SK-N-SH (cell line): Measurements from ENCODE around the gene DNAJB11. TPM values are rescaled to one million over a fixed set of nuclear protein-coding genes. Genes with fewer than 3 reads are reported as not detected.
"Not testable (repeated sequence)": the region's sequence is repeated elsewhere in the genome, so short reads cannot be mapped to it uniquely, and the experiment has no call there.

Source experiments
- CTCF ChIA-PET: fragments of 300-600, 350-600 bp; formaldehyde crosslinking; extraction: SDS; loops from one replicate; lab custom pipeline; 2021; lab: Yijun Ruan, JAX
- POLR2A ChIA-PET: fragments of 350-600 bp; sonication (Branson Sonifier 250); formaldehyde crosslinking; extraction: SDS; loops from one replicate; lab custom pipeline; 2020; ENCODE audit warnings: antibody characterized with exemption, inconsistent platforms; lab: Yijun Ruan, JAX
- DNase-seq: peaks from one replicate; pipeline ENCODE4 v3.0.0; 2012
- H2AFZ ChIP-seq: fragments of 200-600 bp; sonication (generic); 2 replicates; pipeline ENCODE4 v1.8.1; 2016; ENCODE audit warnings: antibody characterized with exemption, mild to moderate bottlenecking, low read depth
- H3F3A ChIP-seq: fragments of 200-600 bp; sonication (generic); replicated peaks from 2 replicates; pipeline ENCODE3; 2016; ENCODE audit warnings: antibody characterized with exemption, mild to moderate bottlenecking; ENCODE audit not compliant: insufficient read depth
- H3K27ac ChIP-seq, 2 experiments: fragments of 200-500 bp in 1 of 2; fragments of 200-600 bp in 1 of 2; sonication (Bioruptor generic) in 1 of 2; sonication (generic), shearing (Covaris generic) in 1 of 2; 2 replicates each; pipeline versions ENCODE4 v1.5.1 to v1.6.1; 2014 to 2016; ENCODE audit warnings: low read depth in 2 of 2, inconsistent platforms in 1 of 2, low read length in 1 of 2, mild to moderate bottlenecking in 1 of 2, mixed read lengths in 1 of 2
- H3K27me3 ChIP-seq: fragments of 200-600 bp; sonication (generic), shearing (Covaris generic); 2 replicates; pipeline ENCODE4 v1.6.1; 2016; ENCODE audit warnings: mixed run types; ENCODE audit not compliant: insufficient read depth
- H3K36me3 ChIP-seq, 2 experiments: fragments of 200-500 bp in 1 of 2; fragments of 200-600 bp in 1 of 2; sonication (Bioruptor generic) in 1 of 2; sonication (generic) in 1 of 2; replicated peaks in 1 of 2; 2 replicates each; pipeline versions ENCODE3 to v1.5.1; 2014 to 2016; ENCODE audit warnings: low read length in 1 of 2, mild to moderate bottlenecking in 1 of 2; ENCODE audit not compliant: insufficient read depth in 2 of 2, control insufficient read depth in 1 of 2
- H3K4me1 ChIP-seq, 2 experiments: fragments of 200-500 bp in 1 of 2; fragments of 200-600 bp in 1 of 2; sonication (Bioruptor generic) in 1 of 2; sonication (generic), shearing (Covaris generic) in 1 of 2; 2 replicates each; pipeline versions ENCODE4 v1.5.1 to v1.6.1; 2014 to 2016; ENCODE audit warnings: low read depth in 1 of 2, low read length in 1 of 2, mixed run types in 1 of 2; ENCODE audit not compliant: insufficient read depth in 2 of 2, control insufficient read depth in 1 of 2
- H3K4me2 ChIP-seq: fragments of 200-600 bp; sonication (generic), shearing (Covaris generic); 2 replicates; pipeline ENCODE4 v1.6.1; 2017; ENCODE audit warnings: mixed run types
- H3K4me3 ChIP-seq, 2 experiments: fragments of 200-500 bp in 1 of 2; fragments of 200-600 bp in 1 of 2; sonication (Bioruptor generic) in 1 of 2; sonication (generic), shearing (Covaris generic) in 1 of 2; 2 replicates each; pipeline versions ENCODE4 v1.5.1 to v1.8.1; 2014 to 2016; ENCODE audit warnings: low read depth in 2 of 2, inconsistent platforms in 1 of 2, low read length in 1 of 2, mild to moderate bottlenecking in 1 of 2, mixed read lengths in 1 of 2, moderate library complexity in 1 of 2
- H3K79me2 ChIP-seq: fragments of 200-600 bp; sonication (generic); 2 replicates; pipeline ENCODE4 v1.8.1; 2017; ENCODE audit warnings: mild to moderate bottlenecking; ENCODE audit not compliant: insufficient read depth
- H3K9ac ChIP-seq: fragments of 200-600 bp; sonication (generic); 2 replicates; pipeline ENCODE4 v1.6.1; 2017; ENCODE audit warnings: mixed run types
- H3K9me2 ChIP-seq: fragments of 200-600 bp; sonication (generic); 2 replicates; pipeline ENCODE4 v1.6.1; 2017; ENCODE audit warnings: mixed run types
- H3K9me3 ChIP-seq: fragments of 200-600 bp; sonication (generic); 2 replicates; pipeline ENCODE4 v1.6.1; 2017; ENCODE audit warnings: mixed run types, mild to moderate bottlenecking, moderate library complexity
- H4K20me1 ChIP-seq: fragments of 200-600 bp; sonication (generic); 2 replicates; pipeline ENCODE4 v1.6.1; 2017; ENCODE audit warnings: mild to moderate bottlenecking, mixed run types; ENCODE audit not compliant: insufficient read depth
- NFIC ChIP-seq: IDR thresholded peaks from 2 replicates; pipeline ENCODE4 v1.4.0; 2012; ENCODE audit warnings: borderline replicate concordance
- RCOR1 ChIP-seq: fragments of 150-350 bp; IDR thresholded peaks from 2 replicates; pipeline ENCODE4 v1.6.1; 2017; ENCODE audit warnings: antibody characterized with exemption, low read length
- RXRA ChIP-seq: IDR thresholded peaks from 2 replicates; pipeline ENCODE4 v1.4.0; 2012; ENCODE audit warnings: low read depth, mild to moderate bottlenecking, borderline replicate concordance
- SIN3A ChIP-seq: IDR thresholded peaks from 2 replicates; pipeline ENCODE4 v1.6.1; 2012; ENCODE audit warnings: low read depth, mild to moderate bottlenecking, low read length, moderate library complexity, borderline replicate concordance
- SMC3 ChIP-seq: IDR thresholded peaks from 2 replicates; pipeline ENCODE4 v1.6.1; 2012; ENCODE audit warnings: low read depth, low read length, improper control_type of control experiment
- TAF1 ChIP-seq: IDR thresholded peaks from 2 replicates; pipeline ENCODE4 v1.6.1; 2012; ENCODE audit warnings: low read depth, mild to moderate bottlenecking, low read length, moderate library complexity, borderline replicate concordance
- TEAD4 ChIP-seq: IDR thresholded peaks from 2 replicates; pipeline ENCODE4 v1.4.0; 2012; ENCODE audit warnings: mild to moderate bottlenecking, borderline replicate concordance; ENCODE audit not compliant: insufficient read depth
- YY1 ChIP-seq: IDR thresholded peaks from 2 replicates; pipeline ENCODE4 v1.4.0; 2012; ENCODE audit warnings: low read depth, mild to moderate bottlenecking
- ZBTB33 ChIP-seq: IDR thresholded peaks from 2 replicates; pipeline ENCODE4 v1.4.0; 2012; ENCODE audit warnings: low read depth, borderline replicate concordance
- WGBS: methylation state at CpG from one replicate; pipeline ENCODE4 v1.1.6; 2017; ENCODE audit warnings: low lambda C conversion rate; 5-methylcytosine and 5-hydroxymethylcytosine counted together
- polyA plus RNA-seq, 3 experiments: library from polyadenylated mRNA; depleted of rRNA; stranded (reverse); fragments of >200 nt; gene quantifications; 2 replicates each; pipeline ENCODE4 v1.2.3, GENCODE V29; 2012
- small RNA-seq, 7 experiments: library from RNA; depleted of rRNA; stranded (forward); fragments of <200 nt; gene quantifications; one replicate each; pipeline ENCODE3, GENCODE V24; 2012
- TF ChIP-seq, protein P1 (sequence below): IDR thresholded peaks from 2 replicates; pipeline ENCODE4; 2012

The DNAJB11 gene
- polyA plus RNA-seq, 1 of the 3 experiments (the other 2 are of a cell fraction) = 33.3 TPM

- TF ChIP-seq SIN3A (no peak), SMC3 (no peak), YY1 (no peak), TEAD4 (no peak), ZBTB33 (no peak), RXRA (no peak), RCOR1 (no peak), TAF1 (no peak), NFIC (no peak)
- TF ChIP-seq, protein P1, sequence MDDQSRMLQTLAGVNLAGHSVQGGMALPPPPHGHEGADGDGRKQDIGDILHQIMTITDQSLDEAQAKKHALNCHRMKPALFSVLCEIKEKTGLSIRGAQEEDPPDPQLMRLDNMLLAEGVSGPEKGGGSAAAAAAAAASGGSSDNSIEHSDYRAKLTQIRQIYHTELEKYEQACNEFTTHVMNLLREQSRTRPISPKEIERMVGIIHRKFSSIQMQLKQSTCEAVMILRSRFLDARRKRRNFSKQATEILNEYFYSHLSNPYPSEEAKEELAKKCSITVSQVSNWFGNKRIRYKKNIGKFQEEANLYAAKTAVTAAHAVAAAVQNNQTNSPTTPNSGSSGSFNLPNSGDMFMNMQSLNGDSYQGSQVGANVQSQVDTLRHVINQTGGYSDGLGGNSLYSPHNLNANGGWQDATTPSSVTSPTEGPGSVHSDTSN = no peak
- CTCF ChIA-PET = interaction anchor here (2.9 kb wide), 1 partner anchor 18 kb away, joined by 11 read pairs; no protein-coding TSS in a partner anchor
- POLR2A ChIA-PET = no interaction called here
- H3K27me3 ChIP-seq = peaks cover 15% of the 10 kb centered on the region; the same call in 1 of the 2 replicates
- no peaks in the 10 kb centered on the region for H3K9me2 ChIP-seq
- no peaks in the 10 kb centered on the region for H3K79me2 ChIP-seq
- DNase-seq = no peak
- no peaks in the 10 kb centered on the region for H3K4me1 ChIP-seq
- no peak overlapping the region for H2AFZ ChIP-seq
- no peaks in the 10 kb centered on the region for H4K20me1 ChIP-seq
- no peaks in the 10 kb centered on the region for H3K9me3 ChIP-seq
- no peak overlapping the region for H3K4me3 ChIP-seq
- no peak overlapping the region for H3K4me2 ChIP-seq
- no peaks in the 10 kb centered on the region for H3K36me3 ChIP-seq
- H3K9ac ChIP-seq = no peak overlapping the region
- no peaks in the 10 kb centered on the region for H3F3A ChIP-seq
- H3K27ac ChIP-seq = no peak overlapping the region
These were observed 63.0 kb downstream of the DNAJB11 start for GRCh38 chr3:186633481-186633880.

DNA sequence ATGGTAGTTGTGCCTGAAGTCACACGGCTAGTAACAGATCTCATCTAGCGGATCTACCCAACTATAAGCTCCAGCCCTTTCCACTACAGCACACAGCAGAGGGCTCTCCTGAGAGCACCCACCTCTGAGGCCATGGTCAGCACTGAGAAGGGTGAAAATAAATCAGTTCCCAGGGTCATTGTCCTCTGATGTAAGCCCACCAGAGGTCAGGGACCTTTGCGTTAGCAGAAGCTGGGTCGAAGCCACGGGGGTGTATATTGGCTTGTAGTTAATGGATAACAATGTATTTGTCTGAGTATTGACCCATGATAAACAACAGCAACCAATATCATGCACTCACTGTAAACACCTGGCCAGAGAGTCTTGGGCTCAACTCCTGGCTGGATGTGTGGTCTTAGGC is 63.7 kb downstream of the DNAJB11 start:
- H3K79me2 ChIP-seq, DNase-seq, H3K9ac ChIP-seq, H2AFZ ChIP-seq, H3K9me3 ChIP-seq, H3K36me3 ChIP-seq, H3F3A ChIP-seq, H4K20me1 ChIP-seq, H3K9me2 ChIP-seq, POLR2A ChIA-PET, H3K4me2 ChIP-seq, H3K4me3 ChIP-seq, H3K4me1 ChIP-seq, H3K27ac ChIP-seq: not testable (repeated sequence)
- CTCF ChIA-PET = interaction anchor here (2.9 kb wide), 1 partner anchor 19 kb away, joined by 11 read pairs; no protein-coding TSS in a partner anchor
- H3K27me3 ChIP-seq = peaks cover 15% of the 10 kb centered on the region; the same call in 1 of the 2 replicates
- 34% methylated on average over 5 of the region's 5 CpGs for WGBS

Small RNAs within 50 kb of the gene (small RNA-seq; reads per million reads assigned to genes)
- 0 reads per million in 7 experiments for gene RF00017

Other genes starting within 250 kb of the DNAJB11 start
- 0.12 and 0.13 TPM in 2 replicates for gene DGKG, start 208.5 kb upstream of the DNAJB11 start, polyA plus RNA-seq (2012; rRNA removed)
- gene CRYGS, start 26.3 kb upstream of the DNAJB11 start, polyA plus RNA-seq (2012; rRNA removed) = 2.1 and 2.3 TPM in 2 replicates
- gene TBCCD1, start 3.4 kb upstream of the DNAJB11 start, polyA plus RNA-seq (2012; rRNA removed) = 6.5 and 9.1 TPM in 2 replicates
- gene AHSG, start 42.3 kb downstream of the DNAJB11 start, polyA plus RNA-seq (2012; rRNA removed) = not detected in 2 replicates
- 0.05 TPM in 2 replicates for gene FETUB, start 69.7 kb downstream of the DNAJB11 start, polyA plus RNA-seq (2012; rRNA removed)
- gene HRG, start 95.3 kb downstream of the DNAJB11 start, polyA plus RNA-seq (2012; rRNA removed) = not detected in 2 replicates
- gene KNG1, start 146.6 kb downstream of the DNAJB11 start, polyA plus RNA-seq (2012; rRNA removed) = not detected in 2 replicates
- gene EIF4A2, start 212.9 kb downstream of the DNAJB11 start, polyA plus RNA-seq (2012; rRNA removed) = 270 and 410 TPM in 2 replicates
- gene RFC4, start 235.8 kb downstream of the DNAJB11 start, polyA plus RNA-seq (2012; rRNA removed) = 10.7 and 13.1 TPM in 2 replicates